Muscle of back (tissue), 11 donors: Measurements from ENCODE around the gene NLGN1. TPM values are rescaled to one million over a fixed set of nuclear protein-coding genes. Genes with fewer than 3 reads are reported as not detected.

Source experiments
- DNase-seq, 3 donors: peaks; one replicate each; pipeline versions ENCODE4 v3.0.0 to v3.0.0-alpha.2; 2013
- polyA plus RNA-seq, 10 donors: library from polyadenylated mRNA; unstranded; fragments of 120-200 nt; gene quantifications; one replicate each; pipeline ENCODE4 v1.2.1, GENCODE V29; 2013; ENCODE audit not compliant: insufficient read length in 10 of 10

Gene NLGN1
- polyA plus RNA-seq, 10 donors: 1.5 to 2.7 (median 2.0) TPM

DNA sequence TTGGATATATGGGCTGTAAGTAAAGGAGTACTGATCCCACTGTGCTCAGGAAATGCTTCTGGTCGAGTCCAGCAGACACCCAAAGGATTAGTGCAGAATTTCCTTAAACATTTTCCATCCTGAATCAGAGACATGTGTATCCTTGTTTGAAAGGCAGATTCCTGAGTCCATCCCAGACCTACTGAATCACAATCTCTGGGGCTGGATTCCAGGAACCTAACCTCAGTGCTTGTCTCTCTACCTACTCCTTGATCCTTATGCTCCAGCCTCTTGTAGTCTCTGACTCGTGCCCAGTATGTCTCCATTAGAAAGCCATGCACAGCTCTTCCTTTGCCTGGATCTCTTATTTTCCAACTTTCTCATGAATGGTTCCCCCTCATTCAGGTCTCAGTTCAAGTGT is 585.8 kb downstream of the NLGN1 start:
- DNase-seq: peak in 1 of 3 donors; percentile 59

GRCh38 chr3:173986861-173987410 is 589.4 kb downstream of the NLGN1 start:
- no peak for DNase-seq

GRCh38 chr3:173988909-173989308 is 591.4 kb downstream of the NLGN1 start:
- DNase-seq: no peak

GRCh38 chr3:173992416-173992815 is 594.9 kb downstream of the NLGN1 start:
- DNase-seq: peak in 1 of 3 donors; percentile 11

DNA sequence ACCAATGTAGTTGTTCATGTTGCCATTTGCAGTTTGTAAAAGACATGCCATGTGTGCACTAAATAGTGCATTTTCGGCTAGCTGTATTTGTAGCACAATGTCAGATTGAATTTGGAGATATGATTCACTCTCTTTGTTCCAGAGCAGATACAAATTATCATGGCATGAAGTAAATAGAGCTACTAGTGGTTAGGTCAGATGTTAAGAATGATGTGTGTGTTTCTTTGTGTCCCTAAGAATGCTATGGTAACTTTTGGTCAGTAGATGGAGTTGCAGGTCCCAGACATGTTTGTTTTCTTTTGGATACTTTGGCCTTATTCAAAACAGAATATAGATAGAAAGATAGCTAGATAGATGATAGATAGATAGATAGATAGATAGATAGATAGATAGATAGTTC is 595.8 kb downstream of the NLGN1 start:
- peak; percentile 12 to 69 (median 16) for DNase-seq

- DNase-seq: no peak
Measured at GRCh38 chr3:174000675-174001074, 603.1 kb downstream of the NLGN1 start.

- DNase-seq: no peak
Measured at GRCh38 chr3:174002543-174002942, 605.0 kb downstream of the NLGN1 start.

DNA sequence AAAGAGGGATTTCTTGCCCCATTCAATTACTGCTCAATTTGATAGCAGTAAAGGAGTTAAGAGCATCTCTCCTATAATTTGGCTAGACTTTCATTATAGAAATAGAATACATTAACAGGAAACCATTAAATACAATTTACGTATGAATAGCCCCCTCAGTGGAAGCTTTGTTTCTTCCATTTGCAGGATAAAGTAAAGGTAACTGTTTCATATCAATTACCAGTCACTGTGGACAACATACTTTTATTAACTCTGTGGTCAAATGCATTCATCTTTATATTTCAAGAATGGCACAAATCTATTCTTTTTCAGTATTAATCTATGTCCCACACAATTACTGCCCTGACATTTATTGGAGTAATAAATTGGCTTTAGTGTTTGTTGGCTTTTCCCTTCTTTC is 613.4 kb downstream of the NLGN1 start:
- DNase-seq: no peak

DNA sequence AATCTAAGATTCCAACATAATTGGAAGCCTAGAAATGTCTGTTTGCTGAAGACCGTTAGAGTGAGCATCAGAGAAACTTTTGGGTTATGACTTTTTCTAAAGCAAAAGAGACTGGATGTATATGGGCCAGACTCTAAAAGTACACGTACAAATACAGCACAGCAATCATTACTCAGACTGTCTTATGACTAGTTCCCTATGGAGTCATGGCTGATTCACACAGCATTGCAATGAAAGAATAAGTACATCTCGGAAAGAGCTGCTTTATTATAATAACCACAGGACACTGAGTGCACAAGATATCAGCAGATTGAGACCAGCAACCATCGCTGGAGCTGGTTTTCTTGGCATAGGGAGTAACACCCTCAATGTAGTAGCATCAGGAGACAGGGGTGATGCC is 618.6 kb downstream of the NLGN1 start:
- DNase-seq: peak in 1 of 3 donors; percentile 51

GRCh38 chr3:174020156-174020555 is 622.6 kb downstream of the NLGN1 start:
- DNase-seq: peak; percentile 35 to 64 (median 37)

- no peak for DNase-seq
Measured at GRCh38 chr3:174023421-174023820, 625.9 kb downstream of the NLGN1 start.

GRCh38 chr3:174028673-174029072 is 631.1 kb downstream of the NLGN1 start:
- no peak for DNase-seq

DNA sequence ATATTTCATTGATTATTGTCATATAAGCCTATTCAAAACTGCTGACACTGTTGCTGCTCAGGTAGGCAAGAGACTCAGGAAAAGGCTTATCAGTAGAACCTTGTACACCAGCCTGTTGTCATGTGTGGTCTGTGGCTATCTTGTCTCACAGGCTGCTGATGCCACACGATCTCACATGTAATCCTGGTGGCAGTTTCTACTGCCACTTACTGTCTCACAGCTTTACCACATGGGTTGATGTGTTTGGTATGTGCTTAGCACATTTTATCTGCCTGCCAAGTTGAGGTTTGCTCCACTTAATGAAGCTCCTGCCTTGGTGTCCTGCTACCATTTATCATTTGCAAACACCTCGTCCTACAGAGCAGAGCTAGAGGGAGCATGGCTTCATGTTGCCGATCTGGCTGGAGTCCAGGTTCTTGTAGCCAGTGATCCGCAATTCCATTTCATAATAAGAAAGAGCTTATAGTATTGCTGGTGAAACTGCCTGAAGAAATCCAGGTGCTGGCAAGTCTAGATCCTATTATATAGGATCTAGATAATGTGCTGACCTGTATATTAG is 637.9 kb downstream of the NLGN1 start:
- DNase-seq: peak in 1 of 3 donors; percentile 24

DNA sequence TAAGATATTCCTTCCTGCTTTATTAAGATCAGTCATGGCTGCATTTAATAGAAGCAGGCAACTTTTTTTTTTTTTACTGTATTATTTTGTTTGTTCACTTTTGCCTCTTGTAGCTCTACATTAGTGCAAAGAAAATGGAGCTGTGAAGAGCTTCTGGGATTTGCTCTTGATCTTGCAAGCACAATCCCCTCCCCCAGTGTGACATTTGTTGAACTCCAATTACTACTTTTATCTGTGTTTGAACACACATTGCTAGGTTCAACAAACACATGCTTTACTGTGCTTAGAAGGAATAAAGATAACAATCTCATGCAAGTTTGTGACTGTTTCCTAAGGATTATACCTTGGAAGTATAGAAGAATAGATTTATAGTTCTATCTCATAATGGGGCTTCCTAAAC is 648.8 kb downstream of the NLGN1 start:
- no peak for DNase-seq

DNA sequence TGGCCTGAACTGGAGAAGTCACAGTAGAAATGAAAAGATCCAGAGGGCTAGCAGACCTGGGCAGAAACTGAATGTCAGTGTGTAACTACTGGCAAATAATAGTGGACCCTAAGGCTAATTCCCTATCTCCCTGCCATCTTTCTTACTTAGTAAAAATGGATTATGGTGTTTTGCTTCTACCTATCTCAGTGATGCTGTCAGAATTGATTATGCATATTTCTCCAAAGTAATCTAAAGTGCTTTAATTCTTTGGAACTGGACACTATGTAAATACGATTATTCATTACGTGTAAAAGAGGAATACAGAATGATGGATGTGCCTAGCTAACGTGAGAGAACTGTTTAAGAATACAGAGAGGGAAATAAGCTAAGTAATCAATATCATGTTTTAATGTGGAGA is 651.9 kb downstream of the NLGN1 start:
- no peak for DNase-seq

DNA sequence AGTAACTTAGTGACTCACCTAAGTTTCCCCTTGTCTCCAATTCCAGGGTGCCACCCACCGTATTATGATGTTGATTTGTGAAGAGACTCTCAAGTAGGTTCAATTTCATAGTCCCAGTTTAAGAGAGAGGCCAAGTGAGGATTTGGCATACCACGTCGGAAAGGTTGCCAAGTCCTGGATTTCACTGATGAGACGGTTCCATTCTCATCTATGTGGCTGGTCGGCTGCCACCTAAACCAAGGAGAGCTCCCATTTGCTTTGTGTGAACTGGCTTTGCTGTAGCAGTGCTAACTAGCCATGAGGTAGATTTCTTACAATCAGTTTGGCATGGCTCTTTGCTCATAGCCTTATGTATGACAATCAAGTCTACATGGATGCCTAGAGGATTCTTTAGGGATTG is 653.6 kb downstream of the NLGN1 start:
- no peak for DNase-seq

DNA sequence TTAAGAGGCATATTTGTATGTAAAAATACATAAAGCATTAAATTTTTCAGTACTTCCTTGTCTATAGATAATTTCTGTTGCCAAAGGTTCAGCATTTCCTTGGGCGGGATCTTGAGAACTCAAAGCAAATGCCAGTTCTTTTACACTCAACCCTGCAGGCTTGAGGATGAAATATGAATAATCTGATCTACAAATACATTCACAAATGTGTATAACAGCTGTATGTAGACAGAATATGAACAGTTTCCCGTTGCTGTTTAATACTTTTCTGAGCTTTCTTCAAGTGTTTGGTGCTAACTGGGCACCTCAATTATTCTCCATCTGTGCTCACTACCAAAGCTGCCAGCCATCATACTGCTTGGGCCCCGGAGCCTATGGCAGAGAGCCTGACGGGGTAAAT is 661.3 kb downstream of the NLGN1 start:
- no peak for DNase-seq

- no peak for DNase-seq
Measured at GRCh38 chr3:174060431-174060830, 662.9 kb downstream of the NLGN1 start.

GRCh38 chr3:174061162-174061561 is 663.6 kb downstream of the NLGN1 start:
- no peak for DNase-seq

DNA sequence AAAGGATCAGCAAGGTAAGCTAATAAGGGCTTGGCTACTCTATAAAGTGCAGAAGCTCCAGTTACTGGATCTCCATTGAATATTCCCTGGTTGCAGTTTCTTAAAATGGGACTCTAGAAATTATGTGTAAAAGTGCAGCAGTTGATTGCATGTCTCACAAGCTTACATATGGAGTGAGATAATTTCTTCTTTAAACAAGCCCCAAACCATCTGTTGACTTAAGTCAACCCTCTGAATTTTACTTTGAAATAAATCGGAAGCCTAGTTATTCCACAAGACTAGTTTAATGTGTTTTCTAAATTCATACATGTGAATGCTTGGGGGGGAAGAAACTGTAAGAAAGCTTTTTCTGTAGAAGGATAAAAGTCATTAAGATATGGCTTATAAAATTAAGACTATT is 664.2 kb downstream of the NLGN1 start:
- DNase-seq: no peak

DNA sequence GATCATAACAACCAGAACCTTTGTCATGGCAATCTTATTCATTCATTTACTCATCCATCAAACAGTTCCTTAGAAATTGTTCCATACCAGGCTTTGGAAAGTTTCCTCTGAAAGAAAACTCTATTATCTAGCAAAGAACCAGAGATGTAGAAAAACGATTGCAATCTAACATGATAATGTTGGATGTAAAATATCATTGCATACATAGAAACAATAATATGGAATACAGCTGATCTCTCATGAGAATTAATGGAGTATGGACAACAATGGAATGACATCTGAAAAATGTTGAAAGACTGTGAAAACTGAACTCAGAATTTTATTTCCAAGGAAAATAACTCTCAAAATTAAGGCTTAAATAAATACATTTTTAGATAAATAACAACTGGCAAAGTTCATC is 665.4 kb downstream of the NLGN1 start:
- no peak for DNase-seq

DNA sequence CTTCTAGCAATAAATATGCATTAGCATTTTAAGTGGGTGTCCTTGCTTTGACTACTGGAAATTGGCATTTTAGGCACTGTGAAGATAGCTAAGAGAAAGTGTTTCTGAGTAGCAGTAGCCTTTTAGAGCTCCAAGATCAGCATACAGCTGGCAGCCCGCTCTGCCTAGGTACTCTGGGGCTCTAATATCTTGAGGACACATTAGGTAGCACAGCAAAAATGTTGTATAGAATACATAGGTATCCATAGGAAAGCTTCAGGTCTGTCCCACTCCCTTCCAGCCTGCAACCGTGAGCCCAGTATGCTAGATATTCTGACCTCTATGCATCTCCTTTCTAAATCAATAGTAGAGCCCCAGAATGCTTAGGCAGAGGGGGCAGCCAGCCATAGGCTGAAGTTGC is 670.5 kb downstream of the NLGN1 start:
- DNase-seq: no peak

GRCh38 chr3:174072675-174073074 is 675.1 kb downstream of the NLGN1 start:
- DNase-seq: no peak

GRCh38 chr3:174083706-174084105 is 686.2 kb downstream of the NLGN1 start:
- no peak for DNase-seq
